Measurements from ENCODE around the gene PLA2G4C.

Gene PLA2G4C

GRCh38 chr19:48023518-48023917, 87.1 kb downstream of the PLA2G4C start:
- Mint-ChIP-seq H3K4me3 (no peak overlapping the region), H3K4me1 (no peaks in the 10 kb centered on the region), H3K27me3 (peaks cover 40 to 59% of the 10 kb centered on the region in 2 donors), H3K27ac (no peak overlapping the region), H3K36me3 (peaks cover 0 to 3% of the 10 kb centered on the region in 2 donors), H3K9me3 (peaks cover 4 to 5% of the 10 kb centered on the region in 2 donors)
- DNase-seq (no peak), ATAC-seq (replicated peaks) (no peak)

DNA sequence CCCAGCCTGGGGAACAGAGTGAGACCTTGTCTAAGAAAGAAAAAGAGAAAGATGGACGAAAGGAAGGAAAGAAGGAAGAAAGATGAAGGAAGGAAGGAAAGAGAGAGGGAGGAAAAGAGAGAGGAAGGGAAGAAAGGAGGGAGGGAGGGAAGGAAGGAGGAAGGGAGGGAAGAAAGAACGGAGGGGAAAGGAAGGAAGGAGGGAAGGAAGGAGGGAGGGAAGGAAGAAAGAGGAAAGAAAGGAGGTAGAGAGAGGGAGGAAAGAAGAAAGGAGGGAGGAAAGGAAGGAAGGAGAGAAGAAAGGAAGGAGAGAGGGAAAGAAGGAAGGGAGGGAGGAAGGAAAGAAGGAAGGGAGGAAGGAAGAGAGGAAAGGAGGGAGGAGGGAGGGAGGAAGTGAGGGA, 87.6 kb downstream of the PLA2G4C start:
- Mint-ChIP-seq H3K27ac (no peak overlapping the region), H3K36me3 (peaks cover 0 to 3% of the 10 kb centered on the region in 2 donors), H3K4me3 (no peak overlapping the region), H3K27me3 (peaks cover 37 to 56% of the 10 kb centered on the region in 2 donors), H3K4me1 (no peaks in the 10 kb centered on the region), H3K9me3 (peaks cover 4% of the 10 kb centered on the region in 2 donors)
- DNase-seq (no peak), ATAC-seq (replicated peaks) (no peak)

GRCh38 chr19:48020686-48021085, 89.9 kb downstream of the PLA2G4C start:
- no peaks in the 10 kb centered on the region for H3K4me1 Mint-ChIP-seq
- no peak overlapping the region for H3K4me3 Mint-ChIP-seq
- no peak for DNase-seq
- no peak overlapping the region for H3K27ac Mint-ChIP-seq
- peaks cover 41 to 57% of the 10 kb centered on the region in 2 donors for H3K27me3 Mint-ChIP-seq
- peaks cover 1 to 4% of the 10 kb centered on the region in 2 donors for H3K9me3 Mint-ChIP-seq
- H3K36me3 Mint-ChIP-seq, result no peaks in the 10 kb centered on the region
- ATAC-seq (replicated peaks), result no peak

GRCh38 chr19:48010932-48011758, 99.5 kb downstream of the PLA2G4C start:
- ATAC-seq (replicated peaks) (no peak), DNase-seq (no peak)
- Mint-ChIP-seq H3K27me3 (peaks cover 4 to 11% of the 10 kb centered on the region in 2 donors), H3K36me3 (no peaks in the 10 kb centered on the region), H3K27ac (no peak overlapping the region), H3K4me1 (peaks cover 0 to 1% of the 10 kb centered on the region in 2 donors), H3K4me3 (no peak overlapping the region), H3K9me3 (peaks cover 4 to 5% of the 10 kb centered on the region in 2 donors)

GRCh38 chr19:48006762-48007161, 103.9 kb downstream of the PLA2G4C start:
- H3K36me3 Mint-ChIP-seq, result no peaks in the 10 kb centered on the region
- DNase-seq (no peak), ATAC-seq (replicated peaks) (no peak)
- peaks cover 14 to 28% of the 10 kb centered on the region in 2 donors for H3K27me3 Mint-ChIP-seq
- peaks cover 4 to 5% of the 10 kb centered on the region in 2 donors for H3K9me3 Mint-ChIP-seq
- H3K4me1 Mint-ChIP-seq, result peaks cover 0 to 1% of the 10 kb centered on the region in 2 donors
- H3K27ac Mint-ChIP-seq, result no peak overlapping the region
- H3K4me3 Mint-ChIP-seq, result no peak overlapping the region

- peaks cover 14 to 28% of the 10 kb centered on the region in 2 donors for H3K27me3 Mint-ChIP-seq
- peaks cover 4 to 5% of the 10 kb centered on the region in 2 donors for H3K9me3 Mint-ChIP-seq
- no peaks in the 10 kb centered on the region for H3K36me3 Mint-ChIP-seq
- no peak overlapping the region for H3K27ac Mint-ChIP-seq
- no peak overlapping the region for H3K4me3 Mint-ChIP-seq
- ATAC-seq (replicated peaks) (no peak), DNase-seq (no peak)
- H3K4me1 Mint-ChIP-seq, result peaks cover 0 to 1% of the 10 kb centered on the region in 2 donors
Measured at GRCh38 chr19:48004236-48004635, 106.4 kb downstream of the PLA2G4C start.

- Mint-ChIP-seq H3K27me3 (peaks cover 22 to 27% of the 10 kb centered on the region in 2 donors), H3K27ac (no peak overlapping the region), H3K36me3 (no peaks in the 10 kb centered on the region), H3K9me3 (peaks cover 0 to 3% of the 10 kb centered on the region in 2 donors), H3K4me1 (no peaks in the 10 kb centered on the region), H3K4me3 (no peak overlapping the region)
- DNase-seq (no peak), ATAC-seq (replicated peaks) (no peak)
Measured at GRCh38 chr19:48000846-48001245, 109.8 kb downstream of the PLA2G4C start.

DNA sequence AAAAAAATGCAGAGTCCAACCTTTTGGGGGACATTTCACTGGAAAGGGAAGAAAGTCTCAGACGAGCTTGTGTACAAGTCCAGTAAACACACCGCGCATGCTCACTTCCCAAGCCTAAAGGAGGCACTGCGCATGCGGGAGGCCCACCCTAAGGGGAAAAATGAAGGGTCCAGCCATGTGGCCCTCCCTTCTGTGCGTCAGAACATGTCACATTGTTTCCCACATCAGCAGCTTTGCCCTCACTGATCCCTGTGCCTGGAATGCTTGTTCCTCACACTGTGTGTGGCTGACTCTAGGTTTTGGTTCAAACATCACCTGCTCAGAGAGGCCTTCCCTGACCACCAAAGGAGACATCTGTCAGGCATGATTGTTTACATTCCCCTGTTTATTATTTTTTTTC, 111.8 kb downstream of the PLA2G4C start:
- Mint-ChIP-seq H3K27ac (no peak overlapping the region), H3K36me3 (no peaks in the 10 kb centered on the region), H3K4me1 (no peaks in the 10 kb centered on the region), H3K4me3 (no peak overlapping the region), H3K27me3 (peaks cover 23 to 27% of the 10 kb centered on the region in 2 donors), H3K9me3 (peaks cover 0 to 3% of the 10 kb centered on the region in 2 donors)
- no peak for ATAC-seq (replicated peaks)
- no peak for DNase-seq

All from stimulated activated naive B cell treated with anti-CD40 and anti-IgM and Interleukin-4, amounts not matched to agents 10 μg/mL and 1 μg/mL and 100 μg/mL, for 72 hours (primary cell).